GM23248 (cell line): ENCODE results near the gene ZNF428. TPM values are rescaled to one million over a fixed set of nuclear protein-coding genes. Genes with fewer than 3 reads are reported as not detected.

Source experiments
- DNase-seq: peaks from one replicate; pipeline ENCODE4 v3.0.0-alpha.2; 2015
- H2AFZ ChIP-seq: fragments of 200-600 bp; sonication (generic); 2 replicates; pipeline ENCODE4 v1.6.1; 2016; ENCODE audit warnings: antibody characterized with exemption
- H3F3A ChIP-seq: fragments of 200-600 bp; sonication (generic); 2 replicates; pipeline ENCODE4 v1.6.1; 2016; ENCODE audit warnings: mild to moderate bottlenecking, antibody characterized with exemption, mixed run types; ENCODE audit not compliant: insufficient read depth
- H3K27ac ChIP-seq: fragments of 200-600 bp; sonication (generic); 2 replicates; pipeline ENCODE4 v1.5.1; 2016; ENCODE audit warnings: mild to moderate bottlenecking
- H3K27me3 ChIP-seq: fragments of 200-600 bp; sonication (generic); replicated peaks from 2 replicates; pipeline ENCODE4 v1.6.1; 2016; ENCODE audit warnings: mild to moderate bottlenecking; ENCODE audit not compliant: insufficient read depth
- H3K36me3 ChIP-seq: fragments of 200-600 bp; sonication (generic); 2 replicates; pipeline ENCODE4 v1.6.1; 2016; ENCODE audit warnings: low read depth, mild to moderate bottlenecking
- H3K4me1 ChIP-seq: fragments of 200-600 bp; sonication (generic); 2 replicates; pipeline ENCODE4 v1.6.1; 2016; ENCODE audit warnings: mild to moderate bottlenecking; ENCODE audit not compliant: insufficient read depth
- H3K4me2 ChIP-seq: fragments of 200-600 bp; sonication (generic); one replicate; pipeline ENCODE4 v1.6.1; 2016; ENCODE audit warnings: mild to moderate bottlenecking; ENCODE audit not compliant: unreplicated experiment
- H3K4me3 ChIP-seq: fragments of 200-600 bp; sonication (generic); 2 replicates; pipeline ENCODE4 v1.5.1; 2016; ENCODE audit warnings: mild to moderate bottlenecking
- H3K79me2 ChIP-seq: fragments of 200-600 bp; sonication (generic); 2 replicates; pipeline ENCODE4 v1.6.1; 2016; ENCODE audit warnings: mild to moderate bottlenecking; ENCODE audit not compliant: insufficient read depth
- H3K9ac ChIP-seq: fragments of 200-600 bp; sonication (generic); 2 replicates; pipeline ENCODE4 v1.6.1; 2016; ENCODE audit warnings: mild to moderate bottlenecking
- H3K9me2 ChIP-seq: fragments of 200-600 bp; sonication (generic); 2 replicates; pipeline ENCODE4 v1.6.1; 2016; ENCODE audit warnings: mixed run types, mild to moderate bottlenecking, moderate library complexity; ENCODE audit not compliant: insufficient read depth
- H3K9me3 ChIP-seq: fragments of 200-600 bp; sonication (generic); one replicate; pipeline ENCODE4 v1.6.1; 2017; ENCODE audit warnings: low read depth
- H4K20me1 ChIP-seq: fragments of 200-600 bp; sonication (generic); 2 replicates; pipeline ENCODE4 v1.6.0; 2016; ENCODE audit not compliant: insufficient read depth
- EZH2 ChIP-seq: fragments of 200-600 bp; sonication (generic); IDR thresholded peaks from 2 replicates; pipeline ENCODE4 v1.6.1; 2018; ENCODE audit warnings: antibody characterized with exemption, mild to moderate bottlenecking; ENCODE audit not compliant: insufficient read depth, poor library complexity, severe bottlenecking
- EZH2phosphoT487 ChIP-seq: fragments of 200-600 bp; sonication (generic); IDR thresholded peaks from 2 replicates; pipeline ENCODE4 v1.6.1; 2018; ENCODE audit warnings: antibody characterized with exemption, moderate library complexity, mild to moderate bottlenecking, low read depth; ENCODE audit not compliant: insufficient read depth
- WGBS, 2 experiments: methylation state at CpG; one replicate each; pipeline ENCODE4 v1.1.6; 2015 to 2017; ENCODE audit warnings: low lambda C conversion rate in 2 of 2, low coverage in 1 of 2; ENCODE audit errors: missing lambda C conversion rate in 2 of 2; 5-methylcytosine and 5-hydroxymethylcytosine counted together
- in situ Hi-C: fragments of 300-500 bp; cut with MboI; formaldehyde crosslinking; loops from 2 replicates; pipeline ENCODE4 v1.15.0; 2020
- polyA plus RNA-seq: library from polyadenylated mRNA; unstranded; fragments of >200 nt; fragmentation: Nextera tagmentation; extraction: Ambion mirVana; gene quantifications from 2 replicates; pipeline ENCODE4 v1.2.1, GENCODE V29; 2016
- total RNA-seq: library from RNA; depleted of rRNA; stranded (reverse); fragments of >200 nt; shearing (Covaris generic); gene quantifications from 2 replicates; pipeline ENCODE4 v1.2.3, GENCODE V29; 2014

Gene ZNF428
- total and polyA plus RNA-seq, 2 experiments from 2014 or later, result 29.7 to 36.0 TPM

DNA sequence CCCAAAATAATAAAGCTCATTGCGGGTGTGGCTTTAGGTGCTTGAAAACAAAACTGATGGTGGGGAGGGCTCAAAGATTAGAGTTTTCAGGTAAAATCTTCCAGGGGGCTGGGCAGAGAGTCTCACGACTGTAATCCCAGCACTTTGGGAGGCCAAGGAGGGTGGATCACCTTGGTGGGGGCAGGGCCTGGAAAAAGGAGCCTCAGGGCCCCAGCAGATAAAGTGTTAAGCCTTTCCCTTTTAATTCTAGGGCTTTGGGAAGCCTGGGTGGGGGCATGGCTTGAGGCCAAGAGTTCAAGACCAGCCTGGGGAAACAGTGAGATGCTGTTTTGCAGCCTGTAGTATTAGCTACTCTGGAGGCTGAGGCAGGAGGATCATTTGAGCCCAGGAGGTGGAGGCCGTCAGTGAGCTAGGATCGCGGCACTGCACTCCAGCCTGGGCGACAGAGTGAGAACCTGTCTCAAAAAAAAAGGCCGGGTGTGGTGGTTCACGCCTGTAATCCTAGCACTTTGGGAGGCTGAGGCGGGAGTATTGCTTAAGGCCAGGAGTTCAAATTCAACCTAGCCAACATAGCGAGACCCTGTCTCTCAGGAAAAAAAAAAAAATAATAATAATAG lies 25.2 kb downstream of the ZNF428 start:
- WGBS, 2 experiments, result 83 to 85% methylated on average over 10 of the region's 10 CpGs
- no peaks in the 10 kb centered on the region for H4K20me1 ChIP-seq
- in situ Hi-C loops, result no loop called here
- H2AFZ ChIP-seq, result no peak overlapping the region
- peaks cover 22% of the 10 kb centered on the region for H3K4me1 ChIP-seq
- DNase-seq, result no peak
- peak overlapping the region; percentile 86; the same call in 1 of the 2 replicates for H3K9ac ChIP-seq
- peak overlapping the region; percentile 94 for H3K4me3 ChIP-seq
- peaks cover 81% of the 10 kb centered on the region for H3K79me2 ChIP-seq
- H3F3A ChIP-seq, result peaks cover 4% of the 10 kb centered on the region; the same call in 1 of the 2 replicates
- H3K27me3 ChIP-seq, result no peaks in the 10 kb centered on the region
- H3K9me2 ChIP-seq, result no peaks in the 10 kb centered on the region
- peak overlapping the region; percentile 79 for H3K27ac ChIP-seq
- no peaks in the 10 kb centered on the region for H3K9me3 ChIP-seq
- H3K4me2 ChIP-seq, result peak overlapping the region; percentile 85
- no peak for TF ChIP-seq EZH2
- no peak for TF ChIP-seq EZH2phosphoT487
- peaks cover under 1% of the 10 kb centered on the region; the same call in 1 of the 2 replicates for H3K36me3 ChIP-seq

DNA sequence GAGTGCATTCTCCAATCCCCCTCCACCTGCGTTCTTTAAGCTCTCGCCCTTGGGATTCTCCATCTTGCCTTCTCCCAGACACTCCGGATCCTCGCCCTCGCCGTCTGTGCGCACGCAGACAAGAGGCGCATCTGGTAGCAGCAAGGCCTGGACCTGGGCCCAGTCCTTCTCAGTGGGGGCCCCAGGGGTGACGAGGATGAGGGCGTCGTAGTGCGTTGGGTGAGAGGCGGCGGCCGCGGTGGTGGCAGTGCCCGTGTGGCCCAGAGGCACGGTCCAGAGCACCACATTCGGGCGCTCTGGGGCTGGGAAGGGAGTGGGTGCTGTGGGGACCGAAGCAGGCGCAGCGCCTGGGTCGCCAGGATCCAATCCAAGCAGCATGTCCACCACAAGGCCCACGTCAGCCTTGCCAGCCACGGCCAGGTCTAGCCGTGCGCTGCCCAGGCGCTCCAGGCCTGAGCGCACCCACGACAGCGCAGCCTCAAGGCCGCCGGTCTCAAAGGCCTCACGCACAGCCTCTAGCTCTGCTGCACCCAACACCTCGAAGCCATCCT lies 26.6 kb downstream of the ZNF428 start:
- no peak overlapping the region for H3K4me2 ChIP-seq
- TF ChIP-seq EZH2, result no peak
- no peak for TF ChIP-seq EZH2phosphoT487
- no peak overlapping the region for H3K27ac ChIP-seq
- no peak overlapping the region for H2AFZ ChIP-seq
- in situ Hi-C loops, result no loop called here
- H3K4me3 ChIP-seq, result no peak overlapping the region
- no peak overlapping the region for H3K9ac ChIP-seq
- DNase-seq, result no peak
- 90 to 91% methylated on average over 35 to 37 of the region's 37 CpGs for WGBS, 2 experiments
- peaks cover 4% of the 10 kb centered on the region; the same call in 1 of the 2 replicates for H3F3A ChIP-seq
- no peaks in the 10 kb centered on the region for H3K27me3 ChIP-seq
- no peaks in the 10 kb centered on the region for H3K9me2 ChIP-seq
- no peaks in the 10 kb centered on the region for H3K9me3 ChIP-seq
- no peaks in the 10 kb centered on the region for H4K20me1 ChIP-seq
- peaks cover 72% of the 10 kb centered on the region for H3K79me2 ChIP-seq
- H3K36me3 ChIP-seq, result 0 out of 2 replicates have a peak, but pooled peaks cover 4% of the 10 kb centered on the region
- H3K4me1 ChIP-seq, result peaks cover 17% of the 10 kb centered on the region

DNA sequence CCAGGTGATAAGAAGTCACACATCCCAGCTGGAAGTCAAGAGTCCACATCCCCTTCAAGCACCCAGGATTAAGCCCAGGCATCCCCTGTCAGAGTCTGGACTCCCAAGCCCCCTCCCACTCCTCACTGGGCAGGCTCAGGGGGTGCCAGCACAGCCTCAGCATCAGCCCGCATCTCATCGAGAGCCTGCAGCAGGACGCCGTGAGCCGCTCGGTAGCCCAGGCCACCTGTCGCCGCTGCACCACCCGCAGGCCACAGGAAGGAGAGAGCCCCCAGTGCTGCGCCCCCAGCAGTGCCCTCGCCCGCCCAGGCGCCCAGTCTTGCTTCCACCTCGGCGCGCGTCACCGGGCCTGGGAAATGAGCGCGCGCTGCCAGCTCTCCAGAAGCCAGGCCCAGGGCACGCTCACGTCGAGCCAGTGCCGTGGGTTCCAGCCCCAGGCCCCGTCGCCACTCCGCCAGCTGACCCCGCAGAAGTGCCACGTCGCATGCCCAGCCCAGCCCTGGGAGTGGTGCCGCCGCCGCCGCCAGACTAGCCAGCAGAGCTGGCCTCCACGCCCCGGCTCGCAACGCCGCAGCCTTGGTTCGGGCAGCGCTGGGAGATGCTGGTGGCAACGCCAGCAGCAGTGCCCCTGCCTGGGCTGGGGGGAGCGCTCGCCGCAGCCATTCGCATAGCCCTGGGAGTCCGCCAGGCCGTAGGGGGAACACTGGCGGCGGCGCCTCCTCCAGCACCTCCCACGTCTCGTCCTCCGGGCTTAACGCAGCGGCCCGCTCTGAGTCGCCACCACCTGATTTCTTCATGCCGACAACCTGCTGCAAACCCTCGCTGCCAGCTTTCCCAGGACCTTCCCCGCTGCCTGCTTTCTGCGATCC lies 27.3 kb downstream of the ZNF428 start:
- no peak for DNase-seq
- TF ChIP-seq EZH2phosphoT487 (no peak), EZH2 (no peak)
- Histone ChIP-seq H3F3A (no peaks in the 10 kb centered on the region; the same call in 1 of the 2 replicates), H3K27me3 (no peaks in the 10 kb centered on the region), H2AFZ (no peak overlapping the region), H3K9me2 (no peaks in the 10 kb centered on the region), H3K4me3 (no peak overlapping the region), H4K20me1 (no peaks in the 10 kb centered on the region), H3K9ac (no peak overlapping the region), H3K9me3 (no peaks in the 10 kb centered on the region), H3K79me2 (peaks cover 70% of the 10 kb centered on the region), H3K27ac (no peak overlapping the region), H3K36me3 (peaks cover 8% of the 10 kb centered on the region; the same call in 1 of the 2 replicates), H3K4me1 (peaks cover 9% of the 10 kb centered on the region), H3K4me2 (no peak overlapping the region)
- in situ Hi-C loops, result no loop called here
- 96% methylated on average over 53 to 63 of the region's 63 CpGs for WGBS, 2 experiments

DNA sequence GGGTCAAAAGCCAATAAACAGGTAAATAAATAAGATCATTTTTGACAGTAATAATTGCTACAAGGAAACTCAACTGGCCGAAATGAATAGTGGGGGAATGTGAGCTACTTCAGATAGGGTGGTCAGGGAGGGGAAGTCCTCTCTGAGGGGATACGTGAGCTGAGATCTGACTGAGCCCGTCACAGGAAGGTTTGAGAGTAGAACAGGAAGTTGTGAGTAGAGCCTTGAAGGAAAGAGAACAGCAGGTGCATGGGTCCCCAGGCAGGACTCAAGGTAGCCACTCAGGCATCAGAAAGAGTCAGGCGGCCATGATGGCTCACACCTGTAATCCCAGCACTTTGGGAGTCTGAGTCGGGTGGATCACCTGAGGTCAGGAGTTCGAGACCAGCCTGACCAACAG lies 29.8 kb downstream of the ZNF428 start:
- Histone ChIP-seq H3K4me2 (no peak overlapping the region), H4K20me1 (no peaks in the 10 kb centered on the region), H3K4me1 (peaks cover 9% of the 10 kb centered on the region), H2AFZ (no peak overlapping the region), H3K27me3 (no peaks in the 10 kb centered on the region), H3K79me2 (peaks cover 56% of the 10 kb centered on the region), H3K9ac (no peak overlapping the region), H3K27ac (no peak overlapping the region), H3K9me3 (no peaks in the 10 kb centered on the region), H3F3A (no peaks in the 10 kb centered on the region), H3K4me3 (no peak overlapping the region), H3K9me2 (no peaks in the 10 kb centered on the region), H3K36me3 (peaks cover 10% of the 10 kb centered on the region; the same call in 1 of the 2 replicates)
- 71 to 82% methylated on average over 5 to 6 of the region's 6 CpGs for WGBS, 2 experiments
- no peak for DNase-seq
- TF ChIP-seq EZH2phosphoT487, result no peak
- TF ChIP-seq EZH2, result no peak
- in situ Hi-C loops, result no loop called here
